Amygdala (tissue), 56 donors: Measurements from ENCODE around the gene PIGZ.

ENCODE experiments used
- DNase-seq, 56 donors: peaks; one replicate each; lab custom pipeline; 2025; lab: John Stamatoyannopoulos, UW

PIGZ gene

GRCh38 chr3:196968233-196969133 is at the start of gene PIGZ:
TSS of gene PIGZ (minus strand) at chr3:196968833. CDS start at chr3:196952031, 16,802 bp downstream.
- peak in 8 of 56 donors; percentile 6 to 52 (median 43) for DNase-seq

- no peak for DNase-seq
Observed at GRCh38 chr3:197017003-197017402, 48.4 kb upstream of the PIGZ start.

GRCh38 chr3:197015790-197016736 is 47.4 kb upstream of the PIGZ start:
- DNase-seq: no peak

- no peak for DNase-seq
Observed at GRCh38 chr3:197014942-197015575, 46.4 kb upstream of the PIGZ start.

- no peak for DNase-seq
Observed at GRCh38 chr3:197014024-197014423, 45.4 kb upstream of the PIGZ start.

- no peak for DNase-seq
Observed at GRCh38 chr3:197012540-197012883, 43.9 kb upstream of the PIGZ start.

GRCh38 chr3:197011780-197012539 is 43.3 kb upstream of the PIGZ start:
- no peak for DNase-seq

- no peak for DNase-seq
Observed at GRCh38 chr3:197010556-197011351, 42.1 kb upstream of the PIGZ start.

GRCh38 chr3:197009532-197010019 is 40.9 kb upstream of the PIGZ start:
- DNase-seq: no peak

GRCh38 chr3:197008436-197009209 is 40.0 kb upstream of the PIGZ start:
- DNase-seq: no peak

GRCh38 chr3:197007953-197008352 is 39.3 kb upstream of the PIGZ start:
- no peak for DNase-seq

- DNase-seq: no peak
Observed at GRCh38 chr3:197007296-197007940, 38.8 kb upstream of the PIGZ start.

GRCh38 chr3:197006860-197007259 is 38.2 kb upstream of the PIGZ start:
- DNase-seq: no peak

GRCh38 chr3:197006446-197006845 is 37.8 kb upstream of the PIGZ start:
- DNase-seq: no peak

GRCh38 chr3:197003461-197004385 is 35.1 kb upstream of the PIGZ start:
- DNase-seq: peak in 4 of 56 donors; percentile 35 to 46 (median 40)

- DNase-seq: peak in 43 of 56 donors; percentile 19 to 79 (median 57)
Observed at GRCh38 chr3:197002701-197003454, 34.2 kb upstream of the PIGZ start.
